Glomerular endothelial cell (primary cell): ENCODE results near the gene SERPINB6. TPM values are rescaled to one million over a fixed set of nuclear protein-coding genes. Genes with fewer than 3 reads are reported as not detected.
"Not testable (repeated sequence)": the region's sequence is repeated elsewhere in the genome, so short reads cannot be mapped to it uniquely, and the experiment has no call there.

Source experiments
- DNase-seq: peaks from one replicate; pipeline ENCODE4 v3.0.0-alpha.2; 2011; ENCODE audit warnings: low read depth, low spot score; ENCODE audit errors: extremely low read depth
- total RNA-seq: library from RNA; depleted of rRNA; stranded (reverse); fragments of >200 nt; gene quantifications from 2 replicates; pipeline ENCODE4 v1.2.3, GENCODE V29; 2015

Gene SERPINB6
- total RNA-seq, 1 donor from 2014 or later, result 202 TPM

GRCh38 chr6:2940010-2940850 is 31.1 kb downstream of the SERPINB6 start:
- no peak for DNase-seq

- DNase-seq, result no peak
These were observed 31.9 kb downstream of the SERPINB6 start for GRCh38 chr6:2939315-2940009.

- DNase-seq, result no peak
These were observed 32.7 kb downstream of the SERPINB6 start for GRCh38 chr6:2938632-2939083.

GRCh38 chr6:2938004-2938631 is 33.2 kb downstream of the SERPINB6 start:
- no peak for DNase-seq

GRCh38 chr6:2937627-2938003 is 33.8 kb downstream of the SERPINB6 start:
- DNase-seq, result no peak

GRCh38 chr6:2935566-2936291 is 35.6 kb downstream of the SERPINB6 start:
- DNase-seq, result no peak

GRCh38 chr6:2934057-2934456 is 37.3 kb downstream of the SERPINB6 start:
- no peak for DNase-seq

GRCh38 chr6:2932911-2933310 is 38.5 kb downstream of the SERPINB6 start:
- DNase-seq, result not testable (repeated sequence)

GRCh38 chr6:2931970-2932748 is 39.2 kb downstream of the SERPINB6 start:
- DNase-seq, result no peak

- DNase-seq, result no peak
These were observed 40.3 kb downstream of the SERPINB6 start for GRCh38 chr6:2931055-2931454.

GRCh38 chr6:2927931-2928330 is 43.4 kb downstream of the SERPINB6 start:
- not testable (repeated sequence) for DNase-seq

GRCh38 chr6:2925842-2926747 is 45.3 kb downstream of the SERPINB6 start:
- DNase-seq, result not testable (repeated sequence)

- no peak for DNase-seq
These were observed 49.7 kb downstream of the SERPINB6 start for GRCh38 chr6:2921520-2922115.

- no peak for DNase-seq
These were observed 50.7 kb downstream of the SERPINB6 start for GRCh38 chr6:2920671-2921112.

- no peak for DNase-seq
These were observed 51.5 kb downstream of the SERPINB6 start for GRCh38 chr6:2919886-2920285.

GRCh38 chr6:2919401-2919800 is 52.0 kb downstream of the SERPINB6 start:
- no peak for DNase-seq

- DNase-seq, result no peak
These were observed 52.4 kb downstream of the SERPINB6 start for GRCh38 chr6:2918936-2919335.

- no peak for DNase-seq
These were observed 53.4 kb downstream of the SERPINB6 start for GRCh38 chr6:2917801-2918445.
